GM18861 (cell line): ENCODE measurements around the gene MYCBPAP.

ENCODE experiments used
- ATAC-seq: cut with Tn5 transposase; IDR thresholded peaks from one replicate; pipeline ENCODE4 v1.9.1; 2021; ENCODE audit not compliant: unreplicated experiment

Gene MYCBPAP

GRCh38 chr17:50514936-50515702, 6.9 kb downstream of the MYCBPAP start:
- ATAC-seq, result no peak

GRCh38 chr17:50517011-50517410, 8.8 kb downstream of the MYCBPAP start:
- no peak for ATAC-seq

GRCh38 chr17:50517504-50518383, 9.5 kb downstream of the MYCBPAP start:
- ATAC-seq, result no peak

- ATAC-seq, result no peak
Measured at GRCh38 chr17:50518384-50519023, 10.3 kb downstream of the MYCBPAP start.

DNA sequence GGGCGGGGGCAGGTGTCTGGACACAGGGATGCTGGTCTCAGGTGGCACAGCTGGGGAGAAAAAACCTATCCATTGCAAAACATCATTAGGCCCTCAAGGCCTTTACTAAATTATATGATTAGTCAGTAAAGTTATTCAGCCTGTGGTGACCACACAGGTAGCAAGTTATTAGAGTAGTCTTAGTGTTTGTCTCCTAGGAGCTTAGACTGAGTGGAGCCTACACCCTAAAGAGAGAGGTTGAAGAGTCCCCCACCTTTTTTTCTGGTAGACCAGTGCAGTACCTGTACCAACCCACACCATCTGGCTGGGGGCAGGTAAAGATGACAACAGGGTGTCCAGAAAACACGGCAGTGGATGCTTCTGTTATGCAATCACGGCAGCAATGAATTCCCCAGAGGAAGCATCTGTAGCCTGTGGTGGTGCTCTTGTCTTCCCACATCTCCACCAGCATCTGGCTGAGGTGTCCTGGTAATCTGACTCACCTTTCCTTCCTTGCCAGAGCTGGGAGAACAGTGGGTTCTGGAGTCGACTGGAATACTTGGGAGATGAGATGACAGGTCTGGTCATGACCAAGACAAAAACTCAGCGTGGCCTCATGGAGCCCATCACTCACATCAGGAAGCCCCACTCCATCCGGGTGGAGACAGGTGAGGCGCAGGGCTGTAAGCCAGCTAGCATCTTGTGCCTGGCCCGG, 11.0 kb downstream of the MYCBPAP start:
- no peak for ATAC-seq

- ATAC-seq, result no peak
Measured at GRCh38 chr17:50520483-50520882, 12.2 kb downstream of the MYCBPAP start.

DNA sequence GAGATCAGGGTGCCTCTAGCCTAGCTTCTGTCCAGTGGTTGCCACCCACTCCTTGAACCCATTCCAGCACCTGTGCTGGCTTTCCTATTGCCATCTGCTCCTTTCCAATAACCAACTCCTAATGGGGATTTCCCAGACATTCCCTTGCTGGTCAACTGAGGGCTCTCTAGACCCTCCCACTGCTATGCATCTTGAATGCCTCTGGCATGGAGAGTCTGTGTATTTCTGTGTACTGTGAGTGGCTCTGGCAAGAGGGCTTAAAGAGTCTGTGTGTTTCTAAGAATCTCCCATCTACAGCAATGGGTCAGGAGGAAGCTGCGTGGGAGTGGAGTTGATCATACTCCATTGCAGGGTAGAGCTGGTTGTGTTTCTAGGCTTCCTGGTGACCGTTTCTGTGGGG, 13.3 kb downstream of the MYCBPAP start:
- no peak for ATAC-seq

DNA sequence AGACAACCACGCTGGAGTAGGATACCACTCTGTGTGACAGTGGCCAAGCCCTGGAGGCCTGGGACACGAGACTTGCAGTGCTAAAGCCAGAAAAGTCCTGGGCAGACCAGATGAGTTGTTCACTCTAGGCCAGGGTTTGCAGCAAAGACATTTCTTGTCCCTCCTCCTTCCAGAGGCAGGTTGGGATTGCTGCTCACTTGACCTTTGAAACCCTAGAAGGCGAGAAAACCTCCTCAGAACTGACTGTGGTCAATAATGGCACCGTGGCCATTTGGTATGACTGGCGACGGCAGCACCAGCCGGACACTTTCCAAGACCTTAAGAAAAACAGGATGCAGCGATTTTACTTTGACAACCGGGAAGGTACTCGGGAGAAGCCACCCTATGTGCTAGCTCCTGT, 14.5 kb downstream of the MYCBPAP start:
- no peak for ATAC-seq

DNA sequence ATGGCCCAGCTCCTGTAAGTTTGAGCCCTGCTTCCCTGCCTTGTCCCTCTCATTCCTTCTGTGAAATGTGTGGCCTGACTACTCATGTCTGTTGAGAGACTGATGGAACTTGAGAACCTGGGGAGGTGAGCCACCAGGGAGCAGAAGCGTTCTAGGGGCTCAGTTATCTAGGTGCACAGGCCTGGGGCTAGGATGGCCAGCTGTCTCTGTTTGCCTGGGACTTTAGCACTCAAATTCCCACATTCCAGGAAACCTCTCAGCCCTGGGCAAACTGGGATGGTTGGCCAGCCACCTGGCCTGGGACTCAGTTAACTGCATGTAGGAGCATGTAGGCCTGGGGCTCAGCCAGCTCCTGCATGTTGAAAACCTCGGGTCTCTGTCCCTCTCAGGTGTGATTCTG, 15.0 kb downstream of the MYCBPAP start:
- no peak for ATAC-seq

DNA sequence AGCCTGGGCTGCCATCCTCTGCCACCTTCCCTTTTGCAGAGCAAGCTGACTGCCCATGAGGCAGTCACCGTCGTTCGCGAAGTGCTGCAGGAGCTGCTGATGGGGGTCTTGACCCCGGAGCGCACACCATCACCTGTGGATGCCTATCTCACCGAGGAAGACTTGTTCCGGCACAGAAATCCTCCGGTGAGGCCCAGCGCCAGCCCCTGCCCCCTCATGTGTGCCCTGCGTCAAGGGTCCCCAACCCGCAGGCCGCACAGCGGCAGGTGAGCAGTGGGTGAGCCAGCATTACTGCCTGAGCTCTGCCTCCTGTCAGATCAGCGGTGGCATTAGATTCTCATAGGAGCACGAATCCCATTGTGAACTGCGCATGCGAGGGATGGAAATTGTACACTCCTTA, 16.6 kb downstream of the MYCBPAP start:
- no peak for ATAC-seq

DNA sequence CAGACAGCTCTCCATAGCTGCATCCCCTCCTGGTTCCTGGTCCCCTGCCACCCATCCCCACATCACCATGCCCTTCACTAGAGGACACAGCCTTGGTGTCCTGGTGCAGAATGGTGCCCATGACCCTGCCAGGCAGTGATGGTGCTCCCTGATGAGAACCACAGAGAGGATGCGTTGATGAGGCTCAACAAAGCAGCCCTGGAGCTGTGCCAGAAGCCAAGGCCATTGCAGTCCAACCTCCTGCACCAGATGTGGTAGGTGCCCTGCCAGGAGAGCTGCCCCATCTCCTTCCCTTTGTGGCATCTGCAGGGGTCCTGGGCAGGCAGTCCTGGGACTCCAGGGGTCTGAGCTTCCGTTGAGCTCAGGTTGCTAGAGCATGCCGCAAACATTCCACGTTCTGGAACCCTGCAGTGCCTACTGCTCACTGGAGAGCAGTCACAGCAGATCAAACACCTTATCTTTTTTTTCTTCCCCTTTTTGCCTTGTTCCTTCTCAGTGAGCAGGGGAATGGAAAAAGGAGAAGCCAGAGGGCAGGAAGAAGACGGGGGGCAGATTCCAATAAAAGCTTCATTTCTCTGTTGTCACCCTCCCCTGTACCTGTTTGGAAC, 19.0 kb downstream of the MYCBPAP start:
- no peak for ATAC-seq

DNA sequence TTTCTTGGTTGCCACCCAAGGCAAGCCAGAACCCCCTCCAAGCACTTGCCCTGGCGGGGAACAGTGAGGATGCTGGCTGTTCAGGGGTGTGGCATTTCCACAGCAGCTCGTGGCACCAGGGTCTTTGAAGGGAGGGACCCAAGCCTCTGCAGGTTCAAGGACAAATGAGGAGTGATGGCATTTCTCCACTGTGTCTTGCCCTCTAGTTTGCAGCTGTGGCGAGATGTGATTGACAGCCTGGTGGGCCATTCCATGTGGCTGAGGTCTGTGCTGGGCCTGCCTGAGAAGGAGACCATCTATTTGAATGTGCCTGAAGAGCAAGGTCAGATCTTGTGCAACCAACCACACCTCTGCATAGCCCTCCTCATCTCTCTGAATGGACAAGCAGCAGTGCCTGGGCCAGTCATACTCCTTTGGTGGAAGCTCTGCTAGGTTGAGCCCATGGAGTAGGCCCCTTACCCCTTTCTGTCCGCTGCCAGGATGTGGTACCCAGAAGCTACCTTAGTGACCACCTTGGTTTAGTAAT, 19.8 kb downstream of the MYCBPAP start:
- no peak for ATAC-seq

DNA sequence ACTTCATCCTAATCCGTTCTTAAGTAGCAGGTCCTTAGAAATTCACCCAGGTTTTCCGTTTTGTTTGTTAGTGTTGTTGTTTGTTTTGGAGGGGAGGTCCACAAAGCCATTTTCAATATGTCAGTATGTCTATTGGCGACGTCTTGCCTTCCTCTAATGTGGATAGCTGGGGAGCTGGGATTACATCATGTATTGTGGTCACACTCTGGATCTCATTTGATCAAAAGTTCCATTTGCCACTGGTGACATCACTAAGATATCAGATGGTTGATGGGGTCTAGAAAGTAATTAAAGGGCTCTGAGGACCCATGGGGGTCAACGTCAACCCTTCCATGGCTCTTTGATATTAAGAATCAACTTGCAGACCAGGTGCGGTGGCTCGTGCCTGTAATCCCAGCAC, 21.6 kb downstream of the MYCBPAP start:
- ATAC-seq, result no peak

GRCh38 chr17:50531428-50532025, 23.3 kb downstream of the MYCBPAP start:
- no peak for ATAC-seq

GRCh38 chr17:50532452-50533024, 24.3 kb downstream of the MYCBPAP start, which contains the start of gene EPN3:
TSS of gene EPN3 (plus strand) at chr17:50532735. CDS start at chr17:50536557, 3,822 bp downstream.
- ATAC-seq, result no peak

DNA sequence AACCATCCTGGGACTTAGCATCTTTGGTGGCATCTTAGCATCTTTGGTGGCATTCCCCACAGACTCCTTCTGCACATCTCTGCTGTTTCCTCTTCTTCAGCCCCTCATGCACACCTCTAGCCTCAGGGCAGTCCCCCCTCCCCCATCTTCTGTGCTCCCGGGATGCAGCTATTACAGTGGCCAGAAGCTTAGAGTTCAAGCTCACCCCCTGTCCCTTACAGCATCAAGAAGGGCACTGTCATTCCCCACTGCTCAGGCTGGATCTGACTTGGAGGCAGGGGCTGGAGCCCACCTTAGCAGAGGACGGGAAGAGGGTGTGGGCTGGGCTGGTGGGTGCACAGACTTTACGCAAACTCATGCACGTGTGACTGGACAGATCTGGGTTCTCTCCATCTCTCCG, 24.9 kb downstream of the MYCBPAP start:
- ATAC-seq, result no peak

DNA sequence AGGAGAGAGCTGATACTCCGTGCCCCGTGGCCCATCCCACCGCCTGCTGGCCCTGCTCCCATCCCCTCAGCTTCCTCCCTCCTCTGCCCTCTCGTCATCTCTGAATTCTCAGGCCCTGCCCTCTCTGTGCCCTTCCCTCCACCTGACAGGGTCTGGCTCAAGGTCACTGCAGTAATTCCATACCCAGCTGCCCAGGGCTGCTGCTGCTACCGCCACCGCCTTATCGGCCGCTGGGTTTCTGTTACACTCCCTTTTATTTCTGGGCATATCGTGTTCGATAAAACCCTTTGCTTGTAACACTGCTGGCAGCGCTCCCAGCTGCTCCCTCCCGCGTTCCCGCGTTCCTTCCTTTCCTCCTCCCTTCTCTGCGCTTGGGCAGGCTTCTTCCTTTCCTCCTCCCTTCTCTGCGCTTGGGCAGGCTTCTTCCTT, 25.5 kb downstream of the MYCBPAP start:
- ATAC-seq, result no peak

GRCh38 chr17:50534222-50534978, 26.2 kb downstream of the MYCBPAP start:
- no peak for ATAC-seq

DNA sequence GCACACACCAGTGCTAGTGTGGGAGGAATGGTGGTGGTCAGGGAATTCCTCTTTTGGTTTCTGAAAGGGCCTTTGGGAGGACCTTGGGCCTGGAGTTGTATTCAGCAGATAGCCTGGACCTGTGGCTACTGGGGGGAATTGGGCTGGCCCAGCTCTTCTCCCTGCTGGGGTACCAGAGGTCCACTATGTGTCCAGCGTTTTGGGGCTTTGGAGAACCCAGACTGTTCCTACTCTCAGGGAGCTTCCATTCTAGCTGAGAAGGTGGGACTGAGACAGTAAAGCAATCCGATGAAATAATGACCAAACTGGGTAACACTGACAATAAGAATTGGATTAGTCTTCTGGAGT, 26.7 kb downstream of the MYCBPAP start:
- ATAC-seq, result no peak
